Measurements from ENCODE around the gene TSPAN33. TPM values are rescaled to one million over a fixed set of nuclear protein-coding genes. Genes with fewer than 3 reads are reported as not detected.

The TSPAN33 gene
- total and polyA plus RNA-seq, 4 donors = 3.3 to 8.2 (median 5.9) TPM

DNA sequence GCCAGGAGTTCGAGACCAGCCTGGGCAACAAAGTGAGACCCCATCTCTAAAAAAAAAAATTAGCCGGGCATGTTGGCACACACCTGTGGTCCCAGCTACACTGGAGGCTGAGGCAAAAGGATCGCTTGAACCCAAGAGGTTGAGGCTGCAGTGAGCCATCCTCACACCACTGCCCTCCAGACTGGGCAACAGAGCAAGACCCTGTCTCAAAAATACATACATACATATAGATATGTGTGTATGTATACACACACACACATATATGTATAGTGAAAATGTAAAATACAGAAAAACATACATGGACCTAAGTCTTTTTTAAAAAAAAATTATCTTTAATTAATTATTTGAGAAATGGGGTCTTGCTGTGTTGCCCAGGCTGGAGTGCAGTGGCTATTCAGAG is 49.4 kb downstream of the TSPAN33 start:
- Histone ChIP-seq H3K27ac (ENCODE audit: low read depth in 1 of 2, low read length in 1 of 2) (no peak overlapping the region), H3K4me1 (ENCODE audit: control insufficient read depth in 5 of 5, insufficient read depth in 5 of 5, low read length in 5 of 5) (peaks cover 3 to 10% (median 9%) of the 10 kb centered on the region in 5 donors), H3K36me3 (ENCODE audit: control insufficient read depth in 4 of 4, insufficient read depth in 4 of 4, low read length in 4 of 4) (peaks cover 0 to 10% (median 3%) of the 10 kb centered on the region in 4 donors), H3K27me3 (ENCODE audit: control insufficient read depth in 3 of 3, insufficient read depth in 3 of 3, low read length in 2 of 3) (peaks cover 0 to 7% (median 0%) of the 10 kb centered on the region in 3 donors), H3K9me3 (ENCODE audit: control insufficient read depth in 4 of 4, insufficient read depth in 3 of 4, low read length in 3 of 4) (no peaks in the 10 kb centered on the region), H3K4me3 (no peak overlapping the region), H3K9ac (ENCODE audit: insufficient read depth in 1 of 2, low read length in 2 of 2) (no peak overlapping the region)
- no peak for ATAC-seq (ENCODE audit: insufficient read depth, low FRiP score)
- 80 to 94% methylated on average over 3 of the region's 3 CpGs for WGBS, 2 donors
- no peak for TF ChIP-seq CTCF (IDR thresholded peaks at IDR 0.05; ENCODE audit: control extremely low read depth, extremely low read depth)
- DNase-seq = no peak

GRCh38 chr7:129197771-129198170 is 53.3 kb downstream of the TSPAN33 start:
- Histone ChIP-seq H3K4me1 (ENCODE audit: control insufficient read depth in 5 of 5, insufficient read depth in 5 of 5, low read length in 5 of 5) (no peaks in the 10 kb centered on the region), H3K27ac (ENCODE audit: low read depth in 1 of 2, low read length in 1 of 2) (no peak overlapping the region), H3K27me3 (ENCODE audit: control insufficient read depth in 3 of 3, insufficient read depth in 3 of 3, low read length in 2 of 3) (no peaks in the 10 kb centered on the region), H3K4me3 (no peak overlapping the region), H3K9me3 (ENCODE audit: control insufficient read depth in 4 of 4, insufficient read depth in 3 of 4, low read length in 3 of 4) (no peaks in the 10 kb centered on the region), H3K36me3 (ENCODE audit: control insufficient read depth in 4 of 4, insufficient read depth in 4 of 4, low read length in 4 of 4) (peaks cover 0 to 9% (median 2%) of the 10 kb centered on the region in 4 donors), H3K9ac (ENCODE audit: insufficient read depth in 1 of 2, low read length in 2 of 2) (no peak overlapping the region)
- WGBS, 2 donors = 64 to 80% methylated on average over 4 of the region's 4 CpGs
- TF ChIP-seq CTCF (IDR thresholded peaks at IDR 0.05; ENCODE audit: control extremely low read depth, extremely low read depth) = no peak
- DNase-seq (no peak), ATAC-seq (ENCODE audit: insufficient read depth, low FRiP score) (no peak)

- Histone ChIP-seq H3K27me3 (ENCODE audit: control insufficient read depth in 3 of 3, insufficient read depth in 3 of 3, low read length in 2 of 3) (no peaks in the 10 kb centered on the region), H3K4me3 (no peak overlapping the region), H3K27ac (ENCODE audit: low read depth in 1 of 2, low read length in 1 of 2) (no peak overlapping the region), H3K9ac (ENCODE audit: insufficient read depth in 1 of 2, low read length in 2 of 2) (no peak overlapping the region), H3K9me3 (ENCODE audit: control insufficient read depth in 4 of 4, insufficient read depth in 3 of 4, low read length in 3 of 4) (no peaks in the 10 kb centered on the region), H3K36me3 (ENCODE audit: control insufficient read depth in 4 of 4, insufficient read depth in 4 of 4, low read length in 4 of 4) (peaks cover 0 to 17% (median 4%) of the 10 kb centered on the region in 4 donors), H3K4me1 (ENCODE audit: control insufficient read depth in 5 of 5, insufficient read depth in 5 of 5, low read length in 5 of 5) (no peaks in the 10 kb centered on the region)
- DNase-seq (no peak), ATAC-seq (ENCODE audit: insufficient read depth, low FRiP score) (no peak)
- WGBS, 2 donors = 97 to 98% methylated on average over 4 of the region's 4 CpGs
- no peak for TF ChIP-seq CTCF (IDR thresholded peaks at IDR 0.05; ENCODE audit: control extremely low read depth, extremely low read depth)
These were observed 54.9 kb downstream of the TSPAN33 start for GRCh38 chr7:129199406-129199805.

Data from lung (tissue), 12 donors.